ES-I3 (cell line): ENCODE measurements around the gene ADIPOR2.
"Not testable (repeated sequence)": the region's sequence is repeated elsewhere in the genome, so short reads cannot be mapped to it uniquely, and the experiment has no call there.

Source experiments
- H3K36me3 ChIP-seq: 2 replicates; pipeline ENCODE4 v1.6.1; 2013; ENCODE audit warnings: mild to moderate bottlenecking, low read length, control low read depth, moderate library complexity; ENCODE audit not compliant: insufficient read depth
- H3K4me1 ChIP-seq: 2 replicates; pipeline ENCODE4 v1.6.1; 2013; ENCODE audit warnings: mild to moderate bottlenecking, control low read depth, low read length; ENCODE audit not compliant: insufficient read depth
- H3K9ac ChIP-seq: 2 replicates; pipeline ENCODE4 v1.6.1; 2013; ENCODE audit warnings: low read depth, mild to moderate bottlenecking, low read length, moderate library complexity
- H3K9me3 ChIP-seq: 2 replicates; pipeline ENCODE4 v1.6.1; 2013; ENCODE audit warnings: mild to moderate bottlenecking, low read length, moderate library complexity; ENCODE audit not compliant: control insufficient read depth, insufficient read depth

Gene ADIPOR2

GRCh38 chr12:1705774-1706631, 15.1 kb downstream of the ADIPOR2 start:
- Histone ChIP-seq H3K36me3 (no peaks in the 10 kb centered on the region; the same call in 1 of the 2 replicates), H3K4me1 (no peaks in the 10 kb centered on the region), H3K9ac (no peak overlapping the region), H3K9me3 (no peaks in the 10 kb centered on the region; the same call in 1 of the 2 replicates)

- no peaks in the 10 kb centered on the region for H3K4me1 ChIP-seq
Measured at GRCh38 chr12:1706632-1706980, 15.7 kb downstream of the ADIPOR2 start.

GRCh38 chr12:1707051-1707450, 16.2 kb downstream of the ADIPOR2 start:
- no peaks in the 10 kb centered on the region; the same call in 1 of the 2 replicates for H3K9me3 ChIP-seq
- no peaks in the 10 kb centered on the region for H3K4me1 ChIP-seq
- H3K9ac ChIP-seq = no peak overlapping the region
- H3K36me3 ChIP-seq = no peaks in the 10 kb centered on the region

More at GRCh38 chr12:1706632-1706980, 15.7 kb downstream of the ADIPOR2 start:
- no peaks in the 10 kb centered on the region; the same call in 1 of the 2 replicates for H3K9me3 ChIP-seq
- no peak overlapping the region for H3K9ac ChIP-seq
- H3K36me3 ChIP-seq = no peaks in the 10 kb centered on the region

GRCh38 chr12:1709968-1710367, 19.1 kb downstream of the ADIPOR2 start:
- not testable (repeated sequence) for H3K4me1 ChIP-seq, H3K9ac ChIP-seq, H3K9me3 ChIP-seq, H3K36me3 ChIP-seq

GRCh38 chr12:1710870-1711269, 20.0 kb downstream of the ADIPOR2 start:
- not testable (repeated sequence) for H3K9ac ChIP-seq, H3K4me1 ChIP-seq, H3K36me3 ChIP-seq, H3K9me3 ChIP-seq

GRCh38 chr12:1711536-1712211, 20.8 kb downstream of the ADIPOR2 start:
- H3K36me3 ChIP-seq, H3K4me1 ChIP-seq, H3K9me3 ChIP-seq, H3K9ac ChIP-seq: not testable (repeated sequence)

GRCh38 chr12:1712305-1712704, 21.4 kb downstream of the ADIPOR2 start:
- not testable (repeated sequence) for H3K9me3 ChIP-seq, H3K4me1 ChIP-seq, H3K36me3 ChIP-seq, H3K9ac ChIP-seq

GRCh38 chr12:1712852-1713251, 22.0 kb downstream of the ADIPOR2 start:
- not testable (repeated sequence) for H3K9me3 ChIP-seq, H3K36me3 ChIP-seq, H3K4me1 ChIP-seq, H3K9ac ChIP-seq

- not testable (repeated sequence) for H3K4me1 ChIP-seq, H3K9ac ChIP-seq, H3K36me3 ChIP-seq, H3K9me3 ChIP-seq
Measured at GRCh38 chr12:1713783-1714348, 23.0 kb downstream of the ADIPOR2 start.

- H3K9ac ChIP-seq, H3K9me3 ChIP-seq, H3K4me1 ChIP-seq, H3K36me3 ChIP-seq: not testable (repeated sequence)
Measured at GRCh38 chr12:1715459-1715858, 24.6 kb downstream of the ADIPOR2 start.

GRCh38 chr12:1716215-1716862, 25.5 kb downstream of the ADIPOR2 start:
- H3K4me1 ChIP-seq = no peaks in the 10 kb centered on the region
- no peaks in the 10 kb centered on the region; the same call in 1 of the 2 replicates for H3K36me3 ChIP-seq

GRCh38 chr12:1716911-1717310, 26.0 kb downstream of the ADIPOR2 start:
- Histone ChIP-seq H3K9me3 (peaks cover 10% of the 10 kb centered on the region), H3K4me1 (no peaks in the 10 kb centered on the region), H3K9ac (no peak overlapping the region), H3K36me3 (no peaks in the 10 kb centered on the region; the same call in 1 of the 2 replicates)

More at GRCh38 chr12:1716215-1716862, 25.5 kb downstream of the ADIPOR2 start:
- Histone ChIP-seq H3K9me3 (peaks cover 10% of the 10 kb centered on the region), H3K9ac (no peak overlapping the region)

GRCh38 chr12:1719139-1719538, 28.3 kb downstream of the ADIPOR2 start:
- Histone ChIP-seq H3K4me1 (no peaks in the 10 kb centered on the region), H3K9ac (no peak overlapping the region), H3K9me3 (peaks cover 10% of the 10 kb centered on the region), H3K36me3 (no peaks in the 10 kb centered on the region)

GRCh38 chr12:1720494-1720893, 29.6 kb downstream of the ADIPOR2 start:
- no peaks in the 10 kb centered on the region for H3K36me3 ChIP-seq
- no peaks in the 10 kb centered on the region for H3K4me1 ChIP-seq
- H3K9ac ChIP-seq = no peak overlapping the region
- peaks cover 6% of the 10 kb centered on the region; the same call in 1 of the 2 replicates for H3K9me3 ChIP-seq
